GM18907 (cell line): ENCODE measurements around the gene ODAD2.

Experiments
- ATAC-seq: cut with Tn5 transposase; IDR thresholded peaks from one replicate; pipeline ENCODE4 v1.9.1; 2021; ENCODE audit warnings: mild to moderate bottlenecking, moderate library complexity; ENCODE audit not compliant: unreplicated experiment

The ODAD2 gene

DNA sequence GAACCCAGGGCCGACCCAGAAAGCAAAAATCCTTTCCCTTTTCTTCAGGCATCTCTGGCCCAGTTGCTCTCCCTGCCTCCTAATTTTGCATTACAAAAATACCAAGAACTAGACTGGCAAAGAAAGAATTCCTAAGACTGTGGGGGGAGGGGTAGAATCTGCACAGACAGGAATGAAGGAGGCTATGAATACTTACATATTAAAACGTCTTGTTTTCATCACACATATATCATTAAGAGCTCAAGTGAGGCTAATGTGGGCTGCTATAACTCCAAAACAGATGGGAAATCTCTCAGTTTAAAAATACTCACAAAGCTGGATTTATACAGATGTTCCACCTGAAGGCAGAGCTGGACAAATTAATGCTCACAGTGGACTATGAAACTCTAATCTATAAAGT, 224.0 kb downstream of the ODAD2 start:
- ATAC-seq = no peak

DNA sequence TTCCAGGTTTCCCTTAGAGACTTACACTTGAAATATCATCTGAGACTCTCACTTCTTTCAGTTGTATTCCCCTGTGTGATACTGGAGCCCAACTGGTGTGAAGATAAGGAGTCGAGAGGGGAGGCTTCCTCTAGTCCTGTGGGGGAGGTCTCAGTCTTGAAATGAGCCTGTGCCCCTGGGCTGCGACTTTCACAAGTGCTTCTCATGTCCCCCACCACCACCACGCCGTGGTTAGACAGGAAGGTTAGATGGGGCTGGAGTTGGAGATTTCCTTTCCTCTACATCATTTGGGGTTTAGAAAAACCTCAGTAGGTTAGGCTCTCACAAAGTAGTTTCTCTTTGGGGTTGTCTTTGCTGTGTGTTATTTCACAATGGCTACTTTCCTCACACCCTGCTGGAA, 227.6 kb downstream of the ODAD2 start:
- no peak for ATAC-seq

DNA sequence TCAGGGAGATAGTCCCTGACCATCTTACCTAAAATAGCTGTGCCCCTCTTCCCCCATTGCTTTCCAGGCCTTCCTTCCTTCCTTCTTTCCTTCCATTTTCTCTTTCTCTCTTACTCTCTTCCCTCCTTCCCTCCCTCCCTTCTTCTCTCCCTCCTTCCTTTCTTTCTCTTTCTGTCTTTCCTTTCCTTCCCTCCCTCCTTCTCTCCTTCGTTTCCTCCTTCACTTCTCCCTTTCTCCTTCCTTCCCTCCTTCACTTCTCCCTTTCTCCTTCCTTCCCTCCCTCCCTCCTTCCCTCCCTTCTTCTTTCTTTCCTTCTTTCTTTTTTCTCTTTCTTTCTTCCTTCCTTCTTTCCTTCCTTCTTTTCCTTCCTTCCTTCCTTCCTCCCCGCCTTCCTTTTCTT, 228.7 kb downstream of the ODAD2 start:
- ATAC-seq = no peak
